Astrocyte of the cerebellum (primary cell): Measurements from ENCODE around the gene RNASEH1.

Experiments used
- DNase-seq: peaks from one replicate; pipeline ENCODE4 v3.0.0-alpha.2; 2011; ENCODE audit warnings: low read depth
- H3K4me3 ChIP-seq: 2 replicates; pipeline ENCODE4 v1.5.1; 2011; ENCODE audit warnings: mild to moderate bottlenecking, low read depth, low read length, moderate library complexity
- CTCF ChIP-seq: IDR thresholded peaks from 2 replicates; pipeline ENCODE4 v1.5.1; 2012; ENCODE audit warnings: low read length, low read depth, moderate library complexity, mild to moderate bottlenecking; ENCODE audit errors: missing control alignments
- in situ Hi-C: cut with HindIII; loops from 2 replicates; pipeline ENCODE4 v1.10.0; 2017; ENCODE audit warnings: low sequenced_read_pairs

Gene RNASEH1

GRCh38 chr2:3598197-3598910 lies 40.2 kb upstream of the RNASEH1 start:
- no peak for DNase-seq
- H3K4me3 ChIP-seq, result no peak overlapping the region
- TF ChIP-seq CTCF, result no peak
- in situ Hi-C loops, result no loop called here

GRCh38 chr2:3597567-3597966 lies 39.4 kb upstream of the RNASEH1 start:
- DNase-seq, result no peak
- in situ Hi-C loops, result no loop called here
- no peak overlapping the region for H3K4me3 ChIP-seq
- TF ChIP-seq CTCF, result no peak

GRCh38 chr2:3596901-3597417 lies 38.8 kb upstream of the RNASEH1 start:
- no peak overlapping the region for H3K4me3 ChIP-seq
- in situ Hi-C loops, result no loop called here
- TF ChIP-seq CTCF, result no peak
- no peak for DNase-seq

DNA sequence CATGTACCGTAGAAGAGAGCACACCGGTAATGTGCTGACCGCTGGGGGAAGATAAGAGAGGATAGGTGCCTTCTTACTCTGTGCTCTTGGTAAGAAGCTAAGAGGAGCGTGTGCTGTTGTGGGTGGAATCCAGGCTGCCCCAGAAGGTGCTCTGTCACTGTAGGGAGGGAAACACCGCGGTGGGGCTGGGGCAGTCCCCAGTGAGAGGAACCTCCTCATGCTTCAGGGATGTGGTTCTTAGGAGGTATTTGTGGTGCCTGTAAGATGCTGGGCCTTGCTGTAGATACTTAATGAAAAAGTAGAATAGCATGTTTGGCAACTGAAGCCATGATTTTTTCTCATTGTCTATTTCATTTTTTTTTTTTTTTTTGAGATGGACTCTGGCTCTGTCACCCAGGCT lies 37.9 kb upstream of the RNASEH1 start:
- TF ChIP-seq CTCF, result no peak
- in situ Hi-C loops, result no loop called here
- DNase-seq, result no peak
- H3K4me3 ChIP-seq, result no peak overlapping the region

DNA sequence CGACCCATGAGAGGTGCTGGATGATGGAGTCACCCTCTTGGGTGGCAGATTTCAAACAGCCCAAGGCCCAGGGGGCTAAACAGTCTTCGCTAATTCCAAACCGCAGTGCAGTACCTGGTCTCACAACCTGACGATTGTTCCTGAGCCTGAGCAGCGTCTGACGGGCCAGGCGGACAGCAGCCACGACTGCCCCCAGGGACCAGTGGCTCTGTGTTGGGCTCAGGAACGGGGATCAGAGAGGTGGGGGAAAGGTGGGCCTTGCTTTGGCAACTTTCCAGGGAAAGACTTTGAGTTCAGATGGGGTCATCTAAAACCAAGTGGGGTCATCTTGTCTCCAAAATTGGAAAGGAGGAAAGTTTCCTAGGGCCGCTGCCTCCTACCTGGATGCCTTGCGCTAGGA lies 37.3 kb upstream of the RNASEH1 start:
- H3K4me3 ChIP-seq, result no peak overlapping the region
- in situ Hi-C loops, result no loop called here
- no peak for TF ChIP-seq CTCF
- DNase-seq, result no peak

GRCh38 chr2:3594493-3595281 lies 36.6 kb upstream of the RNASEH1 start, which contains the start of gene COLEC11:
COLEC11 (plus strand) TSS chr2:3595112; CDS start chr2:3604341, 9,229 bp downstream.
- in situ Hi-C loops, result no loop called here
- DNase-seq, result no peak
- peak within 1 kb of the TSS; percentile 14 for H3K4me3 ChIP-seq
- TF ChIP-seq CTCF, result peak; percentile 21
